Upper lobe of right lung (tissue), 1 donor: ENCODE results near the gene CDKL4. TPM values are rescaled to one million over a fixed set of nuclear protein-coding genes. Genes with fewer than 3 reads are reported as not detected.
"Not testable (repeated sequence)": the region's sequence is repeated elsewhere in the genome, so short reads cannot be mapped to it uniquely, and the experiment has no call there.

Experiments used
- ATAC-seq: fragments of 200-7000 bp; cut with Tn5 transposase; one replicate; pipeline ENCODE4 v1.9.1; 2020; ENCODE audit warnings: mild to moderate bottlenecking, moderate library complexity
- DNase-seq: peaks from one replicate; pipeline ENCODE4 v3.0.0-alpha.2; 2020
- H3K27ac ChIP-seq: fragments of 200-600 bp; one replicate; pipeline ENCODE4 v1.8.0; 2022
- H3K27me3 ChIP-seq: fragments of 200-600 bp; one replicate; pipeline ENCODE4 v1.8.0; 2022; ENCODE audit warnings: mild to moderate bottlenecking
- H3K36me3 ChIP-seq: fragments of 200-600 bp; one replicate; pipeline ENCODE4 v1.8.0; 2022
- H3K4me1 ChIP-seq: fragments of 200-600 bp; one replicate; pipeline ENCODE4 v1.8.0; 2022
- H3K4me3 ChIP-seq: fragments of 200-600 bp; one replicate; pipeline ENCODE4 v1.8.0; 2022; ENCODE audit warnings: mild to moderate bottlenecking
- H3K9me3 ChIP-seq: fragments of 200-600 bp; one replicate; pipeline ENCODE4 v1.8.0; 2022
- CTCF ChIP-seq: fragments of 200-600 bp; IDR thresholded peaks from one replicate; pipeline ENCODE4 v1.8.0; 2022; ENCODE audit warnings: antibody characterized with exemption
- intact Hi-C: fragments of 100-400 bp; cut with DNase I; formaldehyde crosslinking; loops from one replicate; pipeline ENCODE4 v1.11.0; 2022
- total RNA-seq: library from RNA; stranded (reverse); fragmentation: NEBNext Ultra II Directional; extraction: Animal tissue kit (Norgen Biotek cat#: 25700); gene quantifications from one replicate; pipeline ENCODE4 v1.2.1, GENCODE V29; 2021
- donor health status: DM: no; HTN: yes; CAD: no; lungs with severe emphysema.

CDKL4 gene
- total RNA-seq, 1 donor from 2014 or later, result 2.1 TPM

GRCh38 chr2:39175026-39175812 lies 68.6 kb downstream of the CDKL4 start:
- H3K27me3 ChIP-seq, result no peaks in the 10 kb centered on the region
- no peaks in the 10 kb centered on the region for H3K9me3 ChIP-seq
- H3K27ac ChIP-seq, result no peak overlapping the region
- intact Hi-C loops, result no loop called here
- H3K36me3 ChIP-seq, result no peaks in the 10 kb centered on the region
- no peaks in the 10 kb centered on the region for H3K4me1 ChIP-seq
- no peak overlapping the region for H3K4me3 ChIP-seq
- TF ChIP-seq CTCF, result no peak
- no peak for ATAC-seq
- DNase-seq, result no peak

GRCh38 chr2:39174022-39174421 lies 69.7 kb downstream of the CDKL4 start:
- no peak for ATAC-seq

GRCh38 chr2:39172047-39172706 lies 71.6 kb downstream of the CDKL4 start:
- H3K36me3 ChIP-seq, H3K4me1 ChIP-seq, H3K27me3 ChIP-seq, DNase-seq, intact Hi-C loops, ATAC-seq, H3K9me3 ChIP-seq, H3K4me3 ChIP-seq, H3K27ac ChIP-seq: not testable (repeated sequence)

More at GRCh38 chr2:39174022-39174421, 69.7 kb downstream of the CDKL4 start:
- intact Hi-C loops, result no loop called here
- Histone ChIP-seq H3K36me3 (no peaks in the 10 kb centered on the region), H3K4me1 (no peaks in the 10 kb centered on the region), H3K4me3 (no peak overlapping the region), H3K27ac (no peak overlapping the region), H3K27me3 (no peaks in the 10 kb centered on the region), H3K9me3 (no peaks in the 10 kb centered on the region)
- TF ChIP-seq CTCF, result no peak
- no peak for DNase-seq

GRCh38 chr2:39171621-39172020 lies 72.1 kb downstream of the CDKL4 start:
- H3K4me1 ChIP-seq, result no peaks in the 10 kb centered on the region
- no peak overlapping the region for H3K27ac ChIP-seq
- H3K4me3 ChIP-seq, result no peak overlapping the region
- no peaks in the 10 kb centered on the region for H3K27me3 ChIP-seq
- TF ChIP-seq CTCF, result no peak
- no peak for DNase-seq
- intact Hi-C loops, result no loop called here
- no peak for ATAC-seq
- H3K9me3 ChIP-seq, result no peaks in the 10 kb centered on the region
- H3K36me3 ChIP-seq, result no peaks in the 10 kb centered on the region

- Histone ChIP-seq H3K4me3 (no peak overlapping the region), H3K36me3 (no peaks in the 10 kb centered on the region), H3K27me3 (no peaks in the 10 kb centered on the region), H3K4me1 (no peaks in the 10 kb centered on the region), H3K9me3 (no peaks in the 10 kb centered on the region), H3K27ac (no peak overlapping the region)
- TF ChIP-seq CTCF, result no peak
- intact Hi-C loops, result no loop called here
- DNase-seq (no peak), ATAC-seq (no peak)
Observed at GRCh38 chr2:39164089-39164488, 79.7 kb downstream of the CDKL4 start.

GRCh38 chr2:39160982-39161381 lies 82.8 kb downstream of the CDKL4 start:
- Histone ChIP-seq H3K9me3 (no peaks in the 10 kb centered on the region), H3K4me1 (no peaks in the 10 kb centered on the region), H3K27me3 (no peaks in the 10 kb centered on the region), H3K36me3 (no peaks in the 10 kb centered on the region), H3K27ac (no peak overlapping the region), H3K4me3 (no peak overlapping the region)
- DNase-seq (no peak), ATAC-seq (no peak)
- intact Hi-C loops, result no loop called here
- TF ChIP-seq CTCF, result no peak
